ENCODE measurements around the gene PRRT2.

Gene PRRT2

GRCh38 chr16:29863669-29863984 lies 51.6 kb downstream of the PRRT2 start:
- no peak for DNase-seq

DNA sequence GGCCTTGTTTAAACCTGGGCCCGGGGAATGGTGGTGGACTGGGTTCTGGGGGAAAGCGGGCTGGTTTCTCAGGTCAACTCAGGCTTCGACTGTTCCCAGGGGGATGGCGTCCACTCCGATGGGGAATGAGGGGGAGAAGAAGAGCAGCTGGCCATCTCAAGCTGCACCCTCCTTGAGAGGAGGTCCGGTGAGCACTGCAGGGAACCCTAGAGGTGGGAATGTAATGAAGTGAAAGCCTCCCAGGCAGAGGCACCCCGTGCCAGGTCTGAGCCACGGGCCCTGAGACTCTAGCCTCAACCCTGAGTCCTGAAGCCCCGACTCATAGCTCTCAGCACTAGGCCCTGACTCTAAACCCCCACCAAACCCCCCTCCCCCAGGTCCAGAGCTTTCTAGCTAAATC lies 52.2 kb downstream of the PRRT2 start:
- DNase-seq: no peak

Measured in NCI-H1105 (cell line).